Activated naive CD4-positive, alpha-beta T cell treated with anti-CD3 and anti-CD28 coated beads, Interleukin-2, amount 50 U/mL, for 16 hours (primary cell): Measurements from ENCODE around the gene LGALS3BP.

Experiments
- DNase-seq: peaks from one replicate; pipeline ENCODE4 v3.0.0-alpha.2; 2020

The LGALS3BP gene

DNA sequence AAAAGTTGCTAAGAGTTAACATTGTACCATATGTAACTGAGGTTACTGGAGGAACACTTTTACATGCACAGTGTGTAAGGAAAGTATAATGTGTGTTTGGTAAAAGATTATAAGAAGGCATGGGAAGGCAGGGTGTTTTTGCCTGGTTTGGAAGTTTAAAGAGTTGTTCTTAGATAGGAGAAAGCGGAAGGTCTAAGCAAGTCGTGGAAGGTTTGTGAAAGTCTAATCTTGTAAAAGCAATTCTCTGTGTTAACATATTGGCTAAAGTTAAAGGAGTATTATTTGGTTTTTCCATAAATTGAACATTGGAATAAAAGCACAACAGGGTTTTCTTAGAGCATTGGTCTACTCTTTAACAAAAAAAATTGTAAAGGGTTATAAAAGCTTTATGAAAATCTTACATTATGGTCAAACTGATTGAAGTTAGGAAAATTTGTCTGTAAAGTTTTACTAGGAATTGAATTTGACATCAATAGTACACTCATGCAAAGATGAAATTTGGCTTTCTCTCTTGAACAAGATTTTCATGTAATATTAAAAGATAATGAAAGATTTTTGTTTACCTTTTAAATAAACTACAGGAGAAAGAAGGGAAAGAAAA is 34.5 kb upstream of the LGALS3BP start:
- no peak for DNase-seq

DNA sequence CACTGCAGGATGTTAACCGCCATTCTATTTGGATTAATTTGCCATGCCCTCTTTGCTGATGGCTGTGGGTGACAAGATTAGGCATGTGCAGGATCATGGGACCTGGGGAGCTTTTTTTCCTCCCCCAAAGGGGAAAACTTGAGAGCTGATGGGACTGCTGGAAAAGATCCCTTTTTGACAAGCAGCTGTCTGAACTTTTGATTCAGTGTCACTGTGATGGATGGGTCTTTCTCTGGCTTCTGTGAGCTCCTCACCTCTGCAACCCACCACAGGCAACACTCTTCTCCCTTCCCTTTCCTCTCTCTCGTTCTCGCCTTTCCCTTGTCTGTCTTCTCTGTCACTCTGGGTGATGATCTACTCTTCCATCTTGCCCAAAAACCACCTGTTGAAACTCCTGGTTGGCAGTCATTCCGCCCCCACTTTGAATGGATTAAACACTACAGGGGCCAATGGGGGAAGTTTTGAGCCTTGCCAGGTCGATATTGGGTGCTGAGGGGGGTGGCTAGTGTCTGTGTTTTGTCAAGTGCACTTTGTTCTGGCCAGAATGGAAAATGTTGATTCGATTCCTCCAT is 32.9 kb upstream of the LGALS3BP start:
- no peak for DNase-seq

DNA sequence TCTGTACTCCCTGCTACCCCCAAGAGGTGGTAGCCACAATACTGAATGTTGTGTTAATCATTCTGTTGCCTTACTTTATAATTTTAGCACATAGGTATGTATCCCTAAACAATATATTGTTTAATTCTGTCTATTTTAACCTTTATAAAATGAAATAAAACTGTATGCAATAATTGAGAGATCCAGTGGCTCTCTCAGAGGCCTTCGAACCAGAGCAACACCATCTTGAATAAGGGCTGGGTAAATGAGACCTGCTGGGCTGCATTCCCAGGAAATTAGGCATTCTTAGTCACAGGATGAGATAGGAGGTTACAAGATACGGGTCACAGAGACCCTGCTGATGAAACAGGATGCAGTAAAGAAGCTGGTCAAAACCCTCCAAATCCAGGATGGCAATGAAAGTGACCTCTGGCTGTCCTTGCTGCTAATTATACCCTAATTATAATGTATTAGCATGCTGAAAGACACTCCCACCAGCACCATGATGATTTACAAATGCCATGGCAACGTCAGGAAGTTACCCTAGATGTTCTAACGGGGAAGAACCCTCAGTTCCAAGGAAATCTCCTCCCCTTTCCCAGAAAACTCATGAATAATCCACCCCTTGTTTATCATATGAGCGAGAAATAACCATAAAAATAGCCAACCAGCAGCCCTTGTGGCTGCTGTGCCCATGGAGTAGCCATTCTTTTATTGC is 31.9 kb upstream of the LGALS3BP start:
- DNase-seq: no peak

DNA sequence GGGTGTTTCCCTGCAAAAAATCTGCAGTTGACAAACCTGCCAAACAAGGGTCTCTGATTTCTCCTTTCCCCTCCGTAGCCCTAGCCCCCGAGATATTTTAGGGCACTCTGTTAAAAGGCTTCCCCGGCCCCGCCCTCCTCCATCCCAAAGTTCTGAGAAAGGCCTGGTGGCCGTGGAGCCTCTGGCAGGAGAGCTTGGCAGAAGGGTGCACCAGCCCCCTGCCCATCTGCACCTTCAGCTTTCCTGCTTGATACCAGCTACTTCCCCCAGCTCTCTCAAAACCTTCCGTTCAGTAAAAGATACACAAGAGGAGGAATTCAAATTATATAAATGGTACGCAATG is 30.6 kb upstream of the LGALS3BP start:
- DNase-seq: no peak

DNA sequence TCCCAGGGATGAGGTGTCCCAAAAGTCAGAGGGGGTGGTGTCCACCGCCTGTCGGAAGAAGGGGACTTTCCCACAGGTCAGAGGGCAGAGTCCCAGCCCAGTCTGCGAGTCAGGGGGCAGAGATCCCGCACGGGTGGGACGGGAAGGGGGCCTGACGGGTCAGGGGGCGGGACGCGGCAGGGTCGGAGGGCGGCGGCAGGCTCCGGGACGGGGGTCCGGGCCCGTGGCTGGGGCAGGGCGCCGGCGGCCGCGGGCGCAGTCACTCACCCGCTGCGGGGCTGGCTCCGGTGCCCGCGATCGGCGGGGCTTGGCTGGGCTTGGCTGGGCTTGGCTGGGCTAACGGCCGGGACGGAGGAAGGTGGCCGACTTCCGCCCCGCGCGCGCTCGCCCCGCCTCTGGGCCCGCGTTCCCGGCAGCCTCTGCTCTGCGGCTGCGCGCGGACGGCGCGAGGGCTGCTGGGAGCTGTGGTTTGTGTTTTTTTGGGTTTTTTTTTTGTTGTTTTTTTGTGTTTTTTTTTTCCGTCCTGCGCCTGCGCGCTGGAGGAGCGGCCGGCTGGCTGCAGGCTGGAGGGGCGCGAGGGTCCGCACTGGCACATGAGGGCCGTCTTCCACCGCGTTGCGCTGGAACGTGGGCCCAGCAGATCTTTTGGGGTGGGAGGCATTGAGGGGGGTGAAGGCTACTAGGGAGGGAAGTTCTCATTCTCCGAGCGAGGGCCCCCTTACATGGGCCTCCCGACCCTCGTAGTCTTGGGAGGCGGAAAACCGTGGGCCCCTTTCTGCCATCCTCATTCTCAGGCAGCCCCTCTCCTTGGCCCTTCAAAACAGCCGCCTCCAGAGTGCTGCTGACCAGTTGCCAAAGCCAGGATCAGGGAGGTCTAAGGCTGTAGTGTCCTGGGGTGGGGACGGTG is 29.9 kb upstream of the LGALS3BP start, which contains the start of gene CANT1:
Gene CANT1 (minus strand): TSS at position 368 of the 907 bp plus-strand sequence. CDS start 12,142 bp downstream, outside the sequence.
- DNase-seq: peak; percentile 86

- no peak for DNase-seq
Observed at GRCh38 chr17:79008666-79009387, 29.1 kb upstream of the LGALS3BP start.

GRCh38 chr17:79007504-79008381 is 28.0 kb upstream of the LGALS3BP start:
- no peak for DNase-seq

GRCh38 chr17:79006794-79007503 is 27.2 kb upstream of the LGALS3BP start:
- DNase-seq: no peak

GRCh38 chr17:79006046-79006445 is 26.3 kb upstream of the LGALS3BP start:
- DNase-seq: no peak

DNA sequence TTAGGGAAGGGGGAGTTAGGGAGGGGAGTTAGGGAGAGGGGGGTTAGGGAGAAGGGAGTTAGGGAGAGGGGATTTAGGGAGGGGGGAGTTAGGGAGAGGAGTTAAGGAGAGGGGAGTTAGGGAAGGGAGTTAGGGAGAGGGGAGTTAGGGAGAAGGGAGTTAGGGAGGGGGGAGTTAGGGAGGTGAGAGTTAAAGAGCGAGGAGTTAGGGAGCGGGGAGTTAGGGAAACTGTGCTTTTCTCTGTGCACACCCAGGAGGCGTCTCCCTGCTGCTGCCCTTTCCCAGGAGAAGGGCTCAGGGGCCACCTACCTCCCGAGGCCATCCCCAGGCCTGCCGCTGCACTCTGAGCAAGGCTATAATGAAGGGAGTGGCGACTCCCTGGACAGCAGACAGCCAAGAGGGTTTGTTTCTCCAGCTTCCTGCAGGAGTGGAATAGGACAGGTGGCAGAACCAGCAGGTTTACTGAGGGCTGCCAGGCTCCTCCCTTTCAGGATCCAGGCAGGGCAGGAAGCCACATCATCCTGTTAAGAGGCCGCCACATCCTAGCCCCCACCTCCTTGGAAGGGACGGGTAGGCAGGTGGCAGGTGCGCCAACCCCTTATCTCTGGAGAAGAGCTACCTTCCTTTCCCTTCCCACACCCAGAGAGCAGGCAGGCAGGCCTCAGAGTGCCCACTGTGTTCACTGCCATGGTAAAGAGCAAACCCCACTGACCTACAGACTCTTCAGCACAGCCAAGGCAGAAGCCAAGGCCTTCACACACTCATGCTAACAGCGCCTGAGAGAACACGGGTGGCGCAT is 25.5 kb upstream of the LGALS3BP start:
- no peak for DNase-seq

DNA sequence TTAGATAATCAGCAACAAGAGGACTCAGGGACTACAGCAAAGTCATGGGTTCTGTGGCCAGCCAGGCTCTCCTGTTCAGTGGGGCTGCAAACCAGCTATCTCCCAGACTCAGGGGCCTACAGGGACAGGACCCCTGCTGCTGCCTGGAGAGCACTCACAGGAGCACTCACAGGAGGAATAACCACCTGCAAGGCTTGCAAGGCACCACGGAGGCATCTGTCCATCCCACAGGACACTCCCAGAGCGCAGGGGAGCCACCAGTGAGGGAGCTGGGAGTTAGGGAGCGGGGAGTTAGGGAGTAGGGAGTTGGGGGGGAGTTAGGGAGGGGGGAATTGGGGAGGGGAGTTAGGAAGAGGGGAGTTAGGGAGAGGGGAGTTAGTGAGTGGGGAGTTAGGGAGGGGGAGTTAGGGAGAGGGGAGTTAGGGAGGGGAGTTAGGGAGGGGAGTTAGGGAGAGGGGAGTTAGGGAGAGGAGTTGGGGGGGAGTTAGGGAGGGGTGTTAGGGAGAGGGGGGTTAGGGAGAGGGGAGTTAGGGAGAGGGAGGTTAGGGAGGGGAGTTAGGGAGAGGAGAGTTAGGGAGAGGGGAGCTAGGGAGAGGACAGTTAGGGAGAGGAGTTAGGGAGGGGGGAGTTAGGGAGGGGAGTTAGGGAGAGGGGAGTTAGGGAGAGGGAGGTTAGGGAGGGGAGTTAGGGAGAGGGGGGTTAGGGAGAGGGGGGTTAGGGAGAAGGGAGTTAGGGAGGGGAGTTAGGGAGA is 24.1 kb upstream of the LGALS3BP start:
- DNase-seq: no peak

DNA sequence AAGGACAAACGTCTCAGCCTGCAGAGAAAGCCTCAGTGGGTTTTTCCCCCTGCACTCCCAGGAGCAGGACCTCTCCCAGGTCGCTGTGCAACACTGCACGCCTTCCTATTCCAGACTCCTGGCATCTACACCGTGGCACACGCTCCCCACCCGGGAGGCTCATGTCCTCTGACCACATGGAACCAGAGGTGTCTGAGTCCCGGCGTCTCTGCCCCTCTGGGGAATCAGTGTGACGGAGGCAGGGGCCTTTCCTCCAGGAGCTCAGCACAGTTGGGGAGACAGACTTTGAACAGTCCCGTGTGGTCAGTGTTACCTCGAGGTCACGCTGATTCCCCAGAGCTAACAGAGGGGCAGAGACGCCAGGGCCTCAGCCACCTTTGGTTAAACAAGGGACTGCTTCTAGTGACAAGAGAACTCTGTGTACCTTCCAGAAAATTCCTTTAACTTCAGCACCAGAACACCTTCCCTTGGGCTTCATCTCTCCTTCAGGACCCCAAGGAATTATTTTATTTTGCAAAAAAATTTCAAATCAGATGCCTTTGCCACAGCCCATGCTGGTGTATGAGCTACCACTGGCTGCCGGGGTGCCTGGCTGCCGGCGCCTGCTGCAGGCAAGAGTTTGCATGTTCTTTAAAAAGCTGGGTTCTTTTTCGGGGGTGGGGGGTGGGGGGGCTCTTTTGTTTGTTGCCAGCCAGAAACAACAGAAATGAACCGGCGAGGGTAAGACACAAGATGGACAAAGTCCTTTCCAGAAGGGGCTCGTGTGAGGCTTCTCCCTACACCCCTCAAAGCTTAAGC is 23.3 kb upstream of the LGALS3BP start:
- DNase-seq: no peak

- DNase-seq: no peak
Observed at GRCh38 chr17:79002291-79002690, 22.6 kb upstream of the LGALS3BP start.

DNA sequence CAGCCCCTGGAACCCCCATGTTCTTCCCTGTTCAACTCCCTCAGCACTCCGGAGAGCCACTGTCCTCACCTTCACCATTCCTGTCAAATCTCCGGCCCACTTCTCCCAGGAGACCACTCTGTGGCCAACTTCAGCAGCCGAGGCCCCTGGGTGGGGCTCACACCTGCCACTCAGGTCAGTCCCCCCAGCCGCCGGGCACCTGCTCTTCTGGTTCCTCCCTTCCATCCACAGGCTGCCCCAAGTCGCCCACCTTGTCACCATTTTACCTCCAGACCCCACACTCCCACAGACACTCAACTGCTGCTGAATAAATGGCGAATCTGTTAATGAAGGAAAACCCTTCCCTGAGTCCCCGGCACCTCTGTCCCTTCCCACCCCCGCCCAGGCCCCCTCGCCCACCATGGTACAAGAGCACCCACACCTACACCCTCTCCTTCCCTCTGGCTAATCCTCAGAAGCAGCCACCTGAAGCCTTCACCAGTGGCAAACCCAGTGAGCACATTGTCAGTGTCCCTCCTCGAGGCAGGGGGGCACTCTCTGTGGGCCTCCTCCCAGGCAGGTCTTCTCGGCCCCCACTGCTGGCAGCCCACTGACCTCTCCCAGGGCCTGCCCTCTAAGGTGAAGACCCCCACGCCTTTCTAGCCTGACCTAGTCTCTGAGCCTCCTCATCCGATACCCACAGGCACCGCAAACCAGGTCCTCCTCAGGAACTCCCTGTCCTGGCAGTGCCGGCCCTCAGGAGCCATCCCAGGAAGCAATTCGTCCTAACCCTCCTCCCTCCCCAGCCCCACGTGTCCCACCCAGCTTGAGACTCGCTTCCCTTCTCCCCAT is 21.7 kb upstream of the LGALS3BP start:
- DNase-seq: no peak

- DNase-seq: no peak
Observed at GRCh38 chr17:79000396-79001189, 20.9 kb upstream of the LGALS3BP start.

- no peak for DNase-seq
Observed at GRCh38 chr17:78999947-79000395, 20.2 kb upstream of the LGALS3BP start.
